HL-60 (cell line): ENCODE measurements around the gene C1orf232.

ENCODE experiments used
- DNase-seq, 2 experiments: peaks; one replicate each; pipeline ENCODE4 v3.0.0-alpha.2; 2010 to 2020; ENCODE audit warnings: low read depth in 1 of 2, low spot score in 1 of 2
- H3K27ac ChIP-seq: fragments of 250-450 bp; sonication (Bioruptor Pico); replicated peaks from 2 replicates; pipeline ENCODE4 v1.5.1; 2020; ENCODE audit warnings: mild to moderate bottlenecking, moderate library complexity
- H3K27me3 ChIP-seq: fragments of 250-450 bp; sonication (Bioruptor Pico); 2 replicates; pipeline ENCODE4 v1.5.1; 2021; ENCODE audit warnings: mild to moderate bottlenecking, moderate library complexity; ENCODE audit not compliant: insufficient read depth, poor library complexity, severe bottlenecking
- H3K4me3 ChIP-seq: replicated peaks from 2 replicates; pipeline ENCODE4 v1.5.1; 2011; ENCODE audit warnings: mild to moderate bottlenecking, control low read depth, low read length; ENCODE audit not compliant: insufficient read depth
- CTCF ChIP-seq: IDR thresholded peaks from one replicate; pipeline ENCODE4 v1.5.1; 2011; ENCODE audit warnings: low read length, control low read depth, inconsistent platforms; ENCODE audit not compliant: insufficient read depth
- GABPA ChIP-seq: IDR thresholded peaks from 2 replicates; pipeline ENCODE4 v1.6.1; 2012; ENCODE audit warnings: low read depth
- POLR2AphosphoS5 ChIP-seq: IDR thresholded peaks from 2 replicates; pipeline ENCODE4 v1.6.1; 2012; ENCODE audit warnings: low read depth
- REST ChIP-seq: IDR thresholded peaks from 2 replicates; pipeline ENCODE4 v1.6.1; 2012; ENCODE audit warnings: low read depth; ENCODE audit not compliant: insufficient replicate concordance
- SPI1 ChIP-seq: IDR thresholded peaks from 2 replicates; pipeline ENCODE4 v1.6.1; 2012; ENCODE audit warnings: low read depth, mild to moderate bottlenecking, borderline replicate concordance

C1orf232 gene

GRCh38 chr1:26175346-26175745 lies 6.6 kb upstream of the C1orf232 start:
- no peaks in the 10 kb centered on the region for H3K27me3 ChIP-seq

GRCh38 chr1:26171084-26172072 lies 2.6 kb upstream of the C1orf232 start, which contains the start of gene ZNF593OS:
TSS of gene ZNF593OS (minus strand) at chr1:26171832. CDS start at chr1:26171661, 171 bp downstream.
- no peak for DNase-seq
- H3K27me3 ChIP-seq, result no peaks in the 10 kb centered on the region
- peak within 1 kb of the TSS; percentile 96 for H3K4me3 ChIP-seq
- H3K27ac ChIP-seq, result no peak within 1 kb of the TSS; the same call in 1 of the 2 replicates
- TF ChIP-seq POLR2AphosphoS5, result no peak
- TF ChIP-seq CTCF, result no peak

More at GRCh38 chr1:26175346-26175745, 6.6 kb upstream of the C1orf232 start:
- Histone ChIP-seq H3K4me3 (no peak overlapping the region), H3K27ac (no peak overlapping the region)
- TF ChIP-seq REST (no peak), SPI1 (no peak), POLR2AphosphoS5 (no peak), CTCF (no peak), GABPA (no peak)
- no peak for DNase-seq

GRCh38 chr1:26170472-26170821 lies 1.7 kb upstream of the C1orf232 start:
- Histone ChIP-seq H3K4me3 (peak overlapping the region; percentile 96), H3K27ac (peak overlapping the region; percentile 79), H3K27me3 (no peaks in the 10 kb centered on the region)
- TF ChIP-seq REST (no peak), SPI1 (no peak), GABPA (no peak), CTCF (no peak), POLR2AphosphoS5 (no peak)
- no peak for DNase-seq
